NCI-H128 (cell line): ENCODE results near the gene ACAP1.

Source experiments
- DNase-seq: peaks from one replicate; lab custom pipeline; 2025; ENCODE audit not compliant: unreplicated experiment; lab: John Stamatoyannopoulos, UW

Gene ACAP1

GRCh38 chr17:7311110-7311705 lies 25.1 kb upstream of the ACAP1 start:
- no peak for DNase-seq

GRCh38 chr17:7312432-7313087 lies 23.8 kb upstream of the ACAP1 start:
- no peak for DNase-seq

- no peak for DNase-seq
Observed at GRCh38 chr17:7313088-7313889, 23.0 kb upstream of the ACAP1 start.

- DNase-seq, result no peak
Observed at GRCh38 chr17:7313890-7314718, 22.2 kb upstream of the ACAP1 start.

GRCh38 chr17:7314719-7315569 lies 21.4 kb upstream of the ACAP1 start, which contains the start of gene GPS2:
Gene GPS2 (minus strand): TSS chr17:7315360. CDS start chr17:7315052, 308 bp downstream.
- peak; percentile 63 for DNase-seq

GRCh38 chr17:7315570-7316235 lies 20.6 kb upstream of the ACAP1 start:
- DNase-seq, result no peak

- DNase-seq, result no peak
Observed at GRCh38 chr17:7317161-7317803, 19.0 kb upstream of the ACAP1 start.

GRCh38 chr17:7318121-7318860 lies 18.0 kb upstream of the ACAP1 start:
- DNase-seq, result no peak

- DNase-seq, result no peak
Observed at GRCh38 chr17:7321466-7321865, 14.9 kb upstream of the ACAP1 start.

- DNase-seq, result no peak
Observed at GRCh38 chr17:7322520-7323194, 13.7 kb upstream of the ACAP1 start.

- no peak for DNase-seq
Observed at GRCh38 chr17:7323731-7324437, 12.4 kb upstream of the ACAP1 start.

- DNase-seq, result no peak
Observed at GRCh38 chr17:7324438-7324779, 11.9 kb upstream of the ACAP1 start.

- DNase-seq, result no peak
Observed at GRCh38 chr17:7325031-7325528, 11.2 kb upstream of the ACAP1 start.

- DNase-seq, result no peak
Observed at GRCh38 chr17:7326186-7326585, 10.1 kb upstream of the ACAP1 start.

- DNase-seq, result no peak
Observed at GRCh38 chr17:7327056-7327455, 9.3 kb upstream of the ACAP1 start.

GRCh38 chr17:7327501-7327900 lies 8.8 kb upstream of the ACAP1 start:
- DNase-seq, result no peak

- no peak for DNase-seq
Observed at GRCh38 chr17:7328009-7328408, 8.3 kb upstream of the ACAP1 start.
